ENCODE data around the gene GRAMD1B.
"Not testable (repeated sequence)": the region's sequence is repeated elsewhere in the genome, so short reads cannot be mapped to it uniquely, and the experiment has no call there.

Gene GRAMD1B

GRCh38 chr11:123511037-123511870, 81.2 kb downstream of the GRAMD1B start:
- DNase-seq = peak; percentile 20 to 72 (median 45)

- not testable (repeated sequence) for DNase-seq
Measured at GRCh38 chr11:123513309-123513708, 83.2 kb downstream of the GRAMD1B start.

GRCh38 chr11:123516238-123516637, 86.2 kb downstream of the GRAMD1B start:
- no peak for DNase-seq

GRCh38 chr11:123517559-123518364, 87.7 kb downstream of the GRAMD1B start:
- DNase-seq = peak in 1 of 5 donors; percentile 28

- no peak for DNase-seq
Measured at GRCh38 chr11:123518496-123519054, 88.5 kb downstream of the GRAMD1B start.

GRCh38 chr11:123519055-123519796, 89.2 kb downstream of the GRAMD1B start:
- DNase-seq = no peak

- no peak for DNase-seq
Measured at GRCh38 chr11:123519797-123520193, 89.7 kb downstream of the GRAMD1B start.

- DNase-seq = not testable (repeated sequence)
Measured at GRCh38 chr11:123520476-123520875, 90.4 kb downstream of the GRAMD1B start.

GRCh38 chr11:123521001-123521400, 90.9 kb downstream of the GRAMD1B start:
- DNase-seq = no peak

GRCh38 chr11:123521930-123522329, 91.9 kb downstream of the GRAMD1B start:
- no peak for DNase-seq

- no peak for DNase-seq
Measured at GRCh38 chr11:123523539-123523938, 93.5 kb downstream of the GRAMD1B start.

GRCh38 chr11:123525097-123525496, 95.0 kb downstream of the GRAMD1B start:
- no peak for DNase-seq

GRCh38 chr11:123525511-123525918, 95.4 kb downstream of the GRAMD1B start:
- no peak for DNase-seq

- no peak for DNase-seq
Measured at GRCh38 chr11:123526027-123526805, 96.1 kb downstream of the GRAMD1B start.

- no peak for DNase-seq
Measured at GRCh38 chr11:123526918-123527317, 96.8 kb downstream of the GRAMD1B start.

GRCh38 chr11:123527526-123527925, 97.5 kb downstream of the GRAMD1B start:
- no peak for DNase-seq

GRCh38 chr11:123527947-123528346, 97.9 kb downstream of the GRAMD1B start:
- no peak for DNase-seq

- DNase-seq = no peak
Measured at GRCh38 chr11:123531325-123531724, 101.3 kb downstream of the GRAMD1B start.

- no peak for DNase-seq
Measured at GRCh38 chr11:123532131-123532530, 102.1 kb downstream of the GRAMD1B start.

- no peak for DNase-seq
Measured at GRCh38 chr11:123535401-123535800, 105.3 kb downstream of the GRAMD1B start.

GRCh38 chr11:123536690-123537437, 106.8 kb downstream of the GRAMD1B start:
- no peak for DNase-seq
